SK-N-SH treated with all-trans-retinoic acid at 6 μM for 48 hours (cell line): Measurements from ENCODE around the gene ILRUN.
"Not testable (repeated sequence)": the region's sequence is repeated elsewhere in the genome, so short reads cannot be mapped to it uniquely, and the experiment has no call there.

ENCODE experiments used
- ISL1 ChIP-seq: fragments of 250-450 bp; sonication (Bioruptor Pico); IDR thresholded peaks from 2 replicates; pipeline ENCODE4 v2.1.2; 2022; ENCODE audit warnings: mild to moderate bottlenecking, moderate library complexity
- OSR1 ChIP-seq: fragments of 250-450 bp; sonication (Bioruptor Pico); IDR thresholded peaks from 2 replicates; pipeline ENCODE4 v1.8.0; 2022; ENCODE audit warnings: moderate library complexity, mild to moderate bottlenecking, inconsistent platforms
- SNAI2 ChIP-seq: fragments of 250-450 bp; sonication (Bioruptor Pico); IDR thresholded peaks from 2 replicates; pipeline ENCODE4 v1.5.0; 2020; ENCODE audit warnings: mild to moderate bottlenecking, moderate library complexity
- TCF4 ChIP-seq: fragments of 250-450 bp; sonication (Bioruptor Pico); IDR thresholded peaks from 2 replicates; pipeline ENCODE4 v1.8.0; 2021; ENCODE audit warnings: mild to moderate bottlenecking, moderate library complexity, borderline replicate concordance
- ZNF565 ChIP-seq: fragments of 450-650 bp; formaldehyde crosslinking; conservative IDR thresholded peaks from 2 replicates; pipeline ENCODE4 v1.5.0; 2020; ENCODE audit warnings: low read depth, mild to moderate bottlenecking, moderate library complexity

GRCh38 chr6:34650232-34650631 is 46.3 kb downstream of the ILRUN start:
- TF ChIP-seq TCF4 (CRISPR knock-in tag); OSR1 (CRISPR knock-in tag); ISL1 (CRISPR knock-in tag); SNAI2 (CRISPR knock-in tag); ZNF565: not testable (repeated sequence)
